Neuronal stem cell (in vitro differentiated cells): ENCODE results near the gene MICAL3.

Experiments used
- DNase-seq: peaks from one replicate; pipeline ENCODE4 v3.0.0-alpha.2; 2013; ENCODE audit warnings: low spot score
- H2AFZ ChIP-seq: one replicate; pipeline ENCODE4 v1.6.1; 2013; ENCODE audit warnings: mild to moderate bottlenecking, low read length, inconsistent platforms
- H2AK5ac ChIP-seq: 2 replicates; pipeline ENCODE4 v1.6.1; 2013; ENCODE audit warnings: low read depth, mild to moderate bottlenecking, inconsistent platforms, low read length, moderate library complexity, mixed read lengths
- H2BK120ac ChIP-seq: 2 replicates; pipeline ENCODE4 v1.6.1; 2013; ENCODE audit warnings: low read depth, mild to moderate bottlenecking, inconsistent platforms, low read length, moderate library complexity, mixed read lengths
- H2BK12ac ChIP-seq: one replicate; pipeline ENCODE4 v1.6.1; 2013; ENCODE audit warnings: low read length, inconsistent platforms
- H2BK15ac ChIP-seq: 2 replicates; pipeline ENCODE4 v1.6.1; 2013; ENCODE audit warnings: mild to moderate bottlenecking, low read length, inconsistent platforms, mixed read lengths
- H2BK5ac ChIP-seq: one replicate; pipeline ENCODE4 v1.6.1; 2013; ENCODE audit warnings: inconsistent platforms, mild to moderate bottlenecking, low read length, moderate library complexity
- H3K14ac ChIP-seq: one replicate; pipeline ENCODE4 v1.6.1; 2013; ENCODE audit warnings: low read length, inconsistent platforms
- H3K18ac ChIP-seq: 2 replicates; pipeline ENCODE4 v1.6.1; 2013; ENCODE audit warnings: low read length, inconsistent platforms
- H3K23ac ChIP-seq: 2 replicates; pipeline ENCODE4 v1.6.1; 2013; ENCODE audit warnings: low read depth, mild to moderate bottlenecking, mixed read lengths, low read length, inconsistent platforms; ENCODE audit not compliant: poor library complexity
- H3K27ac ChIP-seq: replicated peaks from 3 replicates; pipeline ENCODE4 v1.5.1; 2013; ENCODE audit warnings: low read length, inconsistent platforms
- H3K27me3 ChIP-seq, 3 experiments: 2 replicates each; pipeline ENCODE4 v1.6.1; 2013; ENCODE audit warnings: low read length in 3 of 3, mild to moderate bottlenecking in 2 of 3, inconsistent platforms in 1 of 3, low read depth in 1 of 3, mixed read lengths in 1 of 3, moderate library complexity in 1 of 3; ENCODE audit not compliant: control insufficient read depth in 3 of 3, insufficient read depth in 3 of 3
- H3K36me3 ChIP-seq, 2 donors: replicated peaks in 1 of 2; 2 replicates each; pipeline ENCODE4 v1.6.1; 2013; ENCODE audit warnings: low read length in 2 of 2; ENCODE audit not compliant: control insufficient read depth in 2 of 2, insufficient read depth in 2 of 2
- H3K4ac ChIP-seq: 2 replicates; pipeline ENCODE4 v1.6.1; 2013; ENCODE audit warnings: inconsistent platforms, mild to moderate bottlenecking, low read length, moderate library complexity
- H3K4me1 ChIP-seq, 2 donors: 1 replicate in 1 of 2; 2 replicates in 1 of 2; pipeline ENCODE4 v1.6.1; 2013; ENCODE audit warnings: low read length in 2 of 2, low read depth in 1 of 2; ENCODE audit not compliant: control insufficient read depth in 2 of 2, insufficient read depth in 1 of 2
- H3K4me2 ChIP-seq: one replicate; pipeline ENCODE4 v1.6.1; 2013; ENCODE audit warnings: mild to moderate bottlenecking, low read length, inconsistent platforms; ENCODE audit not compliant: insufficient read depth, poor library complexity, severe bottlenecking
- H3K4me3 ChIP-seq, 2 donors: 2 replicates each; pipeline ENCODE4 v1.5.1; 2013; ENCODE audit warnings: low read length in 2 of 2, mild to moderate bottlenecking in 2 of 2, inconsistent platforms in 1 of 2, moderate library complexity in 1 of 2
- H3K79me1 ChIP-seq: one replicate; pipeline ENCODE4 v1.6.1; 2013; ENCODE audit warnings: low read depth, mild to moderate bottlenecking, inconsistent platforms, low read length, moderate library complexity
- H3K9ac ChIP-seq: one replicate; pipeline ENCODE4 v1.6.1; 2013; ENCODE audit warnings: mild to moderate bottlenecking, low read depth, low read length, inconsistent platforms; ENCODE audit not compliant: poor library complexity
- H3K9me3 ChIP-seq, 2 donors: replicated peaks in 1 of 2; 2 replicates each; pipeline versions ENCODE3 to v1.6.1; 2013; ENCODE audit warnings: low read length in 2 of 2, mild to moderate bottlenecking in 2 of 2, inconsistent platforms in 1 of 2, low read depth in 1 of 2, mixed read lengths in 1 of 2, moderate library complexity in 1 of 2; ENCODE audit not compliant: control insufficient read depth in 2 of 2, insufficient read depth in 1 of 2
- H4K8ac ChIP-seq: one replicate; pipeline ENCODE4 v1.6.1; 2013; ENCODE audit warnings: low read depth, mild to moderate bottlenecking, inconsistent platforms, low read length, moderate library complexity
- H4K91ac ChIP-seq: one replicate; pipeline ENCODE4 v1.6.1; 2013; ENCODE audit warnings: low read length, low read depth, mild to moderate bottlenecking, inconsistent platforms; ENCODE audit not compliant: poor library complexity
- WGBS, 2 donors: extraction: QIAGEN DNeasy Blood & Tissue Kit; methylation state at CpG; one replicate each; pipeline ENCODE4 v1.1.7; 2013; ENCODE audit warnings: missing lambda C conversion rate in 2 of 2, mixed read lengths in 1 of 2; ENCODE audit not compliant: insufficient read length in 2 of 2, insufficient replicate concordance in 1 of 2; ENCODE audit errors: extremely low coverage in 2 of 2; 5-methylcytosine and 5-hydroxymethylcytosine counted together

MICAL3 gene

GRCh38 chr22:17969701-17970113 lies 54.7 kb downstream of the MICAL3 start:
- no peak overlapping the region for H3K14ac ChIP-seq
- no peak overlapping the region for H3K4me3 ChIP-seq
- no peak overlapping the region for H2AK5ac ChIP-seq
- peaks cover 3 to 18% of the 10 kb centered on the region in 2 donors for H3K4me1 ChIP-seq
- H3K23ac ChIP-seq = no peak overlapping the region
- no CpG with 5 or more reads among the region's 11 CpGs for WGBS, 2 donors
- no peak overlapping the region for H2BK12ac ChIP-seq
- H3K9ac ChIP-seq = no peak overlapping the region
- no peaks in the 10 kb centered on the region for H3K27me3 ChIP-seq
- no peak overlapping the region for H2BK15ac ChIP-seq
- no peaks in the 10 kb centered on the region for H3K9me3 ChIP-seq
- H3K4me2 ChIP-seq = no peak overlapping the region
- no peak overlapping the region for H3K27ac ChIP-seq
- peaks cover 3 to 4% of the 10 kb centered on the region in 2 donors for H3K36me3 ChIP-seq
- no peak overlapping the region for H2BK120ac ChIP-seq
- H4K8ac ChIP-seq = no peak overlapping the region
- no peak for DNase-seq
- peaks cover 4% of the 10 kb centered on the region for H3K79me1 ChIP-seq
- no peak overlapping the region for H4K91ac ChIP-seq
- no peak overlapping the region for H2BK5ac ChIP-seq
- H3K4ac ChIP-seq = no peak overlapping the region
- no peak overlapping the region for H2AFZ ChIP-seq
- H3K18ac ChIP-seq = no peak overlapping the region

GRCh38 chr22:17968126-17968525 lies 56.2 kb downstream of the MICAL3 start:
- Histone ChIP-seq H2AK5ac (no peak overlapping the region), H3K9ac (no peak overlapping the region), H3K4ac (no peak overlapping the region), H4K8ac (no peak overlapping the region), H3K4me3 (no peak overlapping the region), H2BK15ac (no peak overlapping the region), H2BK12ac (no peak overlapping the region), H3K23ac (no peak overlapping the region), H3K4me1 (peaks cover 12 to 28% of the 10 kb centered on the region in 2 donors), H3K79me1 (peaks cover 4% of the 10 kb centered on the region), H2BK120ac (no peak overlapping the region), H3K4me2 (no peak overlapping the region), H3K18ac (no peak overlapping the region), H3K14ac (no peak overlapping the region), H4K91ac (no peak overlapping the region), H2AFZ (no peak overlapping the region), H3K27me3 (no peaks in the 10 kb centered on the region), H3K27ac (no peak overlapping the region), H2BK5ac (no peak overlapping the region), H3K36me3 (peaks cover 0 to 4% of the 10 kb centered on the region in 2 donors), H3K9me3 (no peaks in the 10 kb centered on the region)
- WGBS, 2 donors = 100% methylated on average over 1 of the region's 12 CpGs; no CpG with 5 or more reads in 1 of the 2 donors
- no peak for DNase-seq

- H3K79me1 ChIP-seq = peaks cover 10% of the 10 kb centered on the region
- WGBS, 2 donors = no CpG with 5 or more reads among the region's 2 CpGs
- no peak overlapping the region for H2BK120ac ChIP-seq
- H2AK5ac ChIP-seq = no peak overlapping the region
- H4K8ac ChIP-seq = no peak overlapping the region
- no peak overlapping the region for H3K4me2 ChIP-seq
- H3K4me3 ChIP-seq = no peak overlapping the region
- no peaks in the 10 kb centered on the region for H3K27me3 ChIP-seq
- H2BK12ac ChIP-seq = no peak overlapping the region
- H3K4me1 ChIP-seq = peaks cover 10 to 19% of the 10 kb centered on the region in 2 donors
- H3K23ac ChIP-seq = no peak overlapping the region
- no peak overlapping the region for H3K14ac ChIP-seq
- H3K9ac ChIP-seq = no peak overlapping the region
- no peak overlapping the region for H3K18ac ChIP-seq
- H3K4ac ChIP-seq = no peak overlapping the region
- H2AFZ ChIP-seq = no peak overlapping the region
- no peak overlapping the region for H3K27ac ChIP-seq
- H3K36me3 ChIP-seq = peaks cover 0 to 4% of the 10 kb centered on the region in 2 donors
- no peak overlapping the region for H2BK15ac ChIP-seq
- H4K91ac ChIP-seq = no peak overlapping the region
- no peak overlapping the region for H2BK5ac ChIP-seq
- H3K9me3 ChIP-seq = no peaks in the 10 kb centered on the region
- DNase-seq = no peak
Measured at GRCh38 chr22:17966403-17966717, 58.0 kb downstream of the MICAL3 start.

- Histone ChIP-seq H2BK15ac (no peak overlapping the region), H2BK12ac (no peak overlapping the region), H3K14ac (no peak overlapping the region), H3K9me3 (no peaks in the 10 kb centered on the region), H3K9ac (no peak overlapping the region), H3K4ac (no peak overlapping the region), H3K4me2 (no peak overlapping the region), H3K79me1 (peaks cover 10% of the 10 kb centered on the region), H3K23ac (no peak overlapping the region), H2BK5ac (no peak overlapping the region), H3K36me3 (peaks cover 0 to 4% of the 10 kb centered on the region in 2 donors), H3K27me3 (no peaks in the 10 kb centered on the region), H2AFZ (no peak overlapping the region), H4K91ac (no peak overlapping the region), H2AK5ac (no peak overlapping the region), H3K4me3 (no peak overlapping the region), H4K8ac (no peak overlapping the region), H2BK120ac (no peak overlapping the region), H3K27ac (no peak overlapping the region), H3K4me1 (peaks cover 10 to 24% of the 10 kb centered on the region in 2 donors), H3K18ac (no peak overlapping the region)
- DNase-seq = no peak
- no CpG with 5 or more reads among the region's 12 CpGs for WGBS, 2 donors
Measured at GRCh38 chr22:17965538-17966402, 58.6 kb downstream of the MICAL3 start.
